Muscle of back (tissue), 11 donors: Measurements from ENCODE around the gene NSMF. TPM values are rescaled to one million over a fixed set of nuclear protein-coding genes. Genes with fewer than 3 reads are reported as not detected.
"Not testable (repeated sequence)": the region's sequence is repeated elsewhere in the genome, so short reads cannot be mapped to it uniquely, and the experiment has no call there.

Source experiments
- DNase-seq, 3 donors: peaks; one replicate each; pipeline versions ENCODE4 v3.0.0 to v3.0.0-alpha.2; 2013
- polyA plus RNA-seq, 10 donors: library from polyadenylated mRNA; unstranded; fragments of 120-200 nt; gene quantifications; one replicate each; pipeline ENCODE4 v1.2.1, GENCODE V29; 2013; ENCODE audit not compliant: insufficient read length in 10 of 10

The NSMF gene
- polyA plus RNA-seq, 10 donors: 17.1 to 30.9 (median 20.2) TPM

- DNase-seq: peak in 1 of 3 donors; percentile 35
Measured at GRCh38 chr9:137417161-137418021, 41.7 kb downstream of the NSMF start.

GRCh38 chr9:137416563-137417151 is 42.5 kb downstream of the NSMF start:
- DNase-seq: no peak

GRCh38 chr9:137416006-137416562 is 43.0 kb downstream of the NSMF start:
- DNase-seq: no peak

- no peak for DNase-seq
Measured at GRCh38 chr9:137415451-137415850, 43.7 kb downstream of the NSMF start.

- no peak for DNase-seq
Measured at GRCh38 chr9:137412431-137412830, 46.7 kb downstream of the NSMF start.

- peak in 2 of 3 donors; percentile 37 to 68 for DNase-seq
Measured at GRCh38 chr9:137411645-137412380, 47.3 kb downstream of the NSMF start.

- no peak for DNase-seq
Measured at GRCh38 chr9:137411260-137411644, 47.9 kb downstream of the NSMF start.

GRCh38 chr9:137410891-137411249 is 48.3 kb downstream of the NSMF start:
- no peak for DNase-seq

- DNase-seq: not testable (repeated sequence)
Measured at GRCh38 chr9:137410236-137410890, 48.8 kb downstream of the NSMF start.

GRCh38 chr9:137409515-137409914 is 49.6 kb downstream of the NSMF start:
- no peak for DNase-seq

GRCh38 chr9:137408651-137409405 is 50.3 kb downstream of the NSMF start:
- DNase-seq: no peak

GRCh38 chr9:137407590-137408300 is 51.4 kb downstream of the NSMF start:
- peak in 2 of 3 donors; percentile 65 to 81 for DNase-seq

GRCh38 chr9:137406876-137407589 is 52.1 kb downstream of the NSMF start:
- DNase-seq: peak in 2 of 3 donors; percentile 64 to 87

- DNase-seq: no peak
Measured at GRCh38 chr9:137406085-137406760, 52.9 kb downstream of the NSMF start.

GRCh38 chr9:137405677-137406081 is 53.5 kb downstream of the NSMF start:
- DNase-seq: no peak

- no peak for DNase-seq
Measured at GRCh38 chr9:137404961-137405567, 54.1 kb downstream of the NSMF start.

GRCh38 chr9:137403269-137403668 is 55.9 kb downstream of the NSMF start:
- no peak for DNase-seq

- no peak for DNase-seq
Measured at GRCh38 chr9:137402746-137403145, 56.4 kb downstream of the NSMF start.
